Panc1 (cell line): ENCODE measurements around the gene EGR4. TPM values are rescaled to one million over a fixed set of nuclear protein-coding genes. Genes with fewer than 3 reads are reported as not detected.

Source experiments
- ATAC-seq: fragments of 200-7000 bp; cut with Tn5 transposase; 2 replicates; pipeline ENCODE4 v1.9.1; 2020; ENCODE audit warnings: mild to moderate bottlenecking, moderate library complexity
- Bru-seq: library from RNA; stranded (reverse); fragments of 400-500 nt; gene quantifications from one replicate; lab custom pipeline; 2021; lab: Mats Ljungman, UMichigan
- BruChase-seq, 2 experiments: library from RNA; stranded (reverse); fragments of 400-500 nt; gene quantifications; one replicate each; lab custom pipeline; 2021; lab: Mats Ljungman, UMichigan
- BruUV-seq: library from RNA; stranded (reverse); fragments of 400-500 nt; replicated peaks from 2 replicates; lab custom pipeline; 2021; lab: Mats Ljungman, UMichigan
- CTCF ChIA-PET: fragments of 300-600 bp; sonication (Branson Sonifier 250); formaldehyde crosslinking; loops from one replicate; lab custom pipeline; 2022; ENCODE audit warnings: antibody characterized with exemption; lab: Charles Lee
- POLR2A ChIA-PET: fragments of 300-600 bp; sonication (Branson Sonifier 250); formaldehyde crosslinking; loops from one replicate; lab custom pipeline; 2022; ENCODE audit warnings: antibody characterized with exemption; lab: Charles Lee
- DNase-seq: peaks from one replicate; pipeline ENCODE4 v3.0.0-alpha.2; 2010; ENCODE audit warnings: low read depth, low spot score
- H3K27ac ChIP-seq: 2 replicates; pipeline ENCODE4 v1.5.1; 2011; ENCODE audit warnings: mild to moderate bottlenecking, low read length, inconsistent platforms
- H3K27me3 ChIP-seq: fragments of 200-500 bp; sonication (Bioruptor generic); 2 replicates; pipeline ENCODE4 v1.6.0; 2014; ENCODE audit warnings: low read length, inconsistent platforms; ENCODE audit not compliant: control insufficient read depth, insufficient read depth
- H3K36me3 ChIP-seq: fragments of 200-500 bp; sonication (Bioruptor generic); 2 replicates; pipeline ENCODE4 v1.5.1; 2014; ENCODE audit warnings: inconsistent platforms, mild to moderate bottlenecking, low read length, moderate library complexity; ENCODE audit not compliant: control insufficient read depth, insufficient read depth
- H3K4me1 ChIP-seq: 2 replicates; pipeline ENCODE4 v1.5.1; 2011; ENCODE audit warnings: inconsistent platforms, mild to moderate bottlenecking, low read length, moderate library complexity; ENCODE audit not compliant: control insufficient read depth, insufficient read depth
- H3K4me3 ChIP-seq, 2 experiments: 2 replicates each; pipeline ENCODE4 v1.5.1; 2011 to 2012; ENCODE audit warnings: low read depth in 2 of 2, low read length in 2 of 2, mild to moderate bottlenecking in 2 of 2, inconsistent platforms in 1 of 2, moderate library complexity in 1 of 2
- H3K9me3 ChIP-seq: fragments of 200-500 bp; sonication (Bioruptor generic); 2 replicates; pipeline ENCODE4 v1.5.1; 2014; ENCODE audit warnings: low read depth, mild to moderate bottlenecking, inconsistent platforms, low read length, moderate library complexity; ENCODE audit not compliant: control insufficient read depth, insufficient read depth
- POLR2AphosphoS5 ChIP-seq: IDR thresholded peaks from 2 replicates; pipeline ENCODE4 v1.6.1; 2012; ENCODE audit warnings: mild to moderate bottlenecking, low read depth, low read length, moderate library complexity
- REST ChIP-seq, 2 experiments: IDR thresholded peaks; 2 replicates each; pipeline ENCODE4 v1.6.1; 2011 to 2012; ENCODE audit warnings: low read depth in 2 of 2, control low read depth in 1 of 2, low read length in 1 of 2, mild to moderate bottlenecking in 1 of 2, moderate library complexity in 1 of 2; ENCODE audit not compliant: insufficient read depth in 1 of 2
- SIN3A ChIP-seq: IDR thresholded peaks from 2 replicates; pipeline ENCODE4 v1.6.1; 2012; ENCODE audit warnings: low read depth, mild to moderate bottlenecking, low read length, moderate library complexity, borderline replicate concordance; ENCODE audit not compliant: insufficient read depth
- TCF7L2 ChIP-seq: IDR thresholded peaks from 2 replicates; pipeline ENCODE4 v1.6.1; 2011; ENCODE audit warnings: mild to moderate bottlenecking, low read depth, low read length, inconsistent platforms
- in situ Hi-C: cut with HindIII; loops from 2 replicates; pipeline ENCODE4 v1.10.0; 2016; ENCODE audit warnings: low sequenced_read_pairs, low pct_unique_long_range_greater_than_20kb
- intact Hi-C: fragments of 100-400 bp; cut with micrococcal nuclease; formaldehyde crosslinking; loops from one replicate; pipeline ENCODE4 v1.10.0; 2022; ENCODE audit not compliant: unreplicated experiment
- long read RNA-seq: library from polyadenylated mRNA; unstranded; transcript quantifications from one replicate; pipeline ENCODE4 v2.0.0, GENCODE V29; 2021; ENCODE audit not compliant: unreplicated experiment
- polyA plus RNA-seq: library from polyadenylated mRNA; unstranded; fragments of >200 nt; gene quantifications from one replicate; pipeline ENCODE4 v1.2.1, GENCODE V29; 2012; ENCODE audit warnings: missing spikeins; ENCODE audit not compliant: insufficient read length
- total RNA-seq: library from RNA; stranded (reverse); gene quantifications from one replicate; pipeline ENCODE4 v1.2.1, GENCODE V29; 2021; ENCODE audit not compliant: unreplicated experiment
- TF ChIP-seq, protein P1 (sequence below): fragments of 450-650 bp; IDR thresholded peaks from 2 replicates; pipeline ENCODE4 v1.5.1; 2017; ENCODE audit warnings: mild to moderate bottlenecking

Gene EGR4
- 0.08 TPM for total RNA-seq
- 0.42 TPM for polyA plus RNA-seq
- Bru-seq, nascent RNA = percentile 29 among the genes with signal in this experiment
- percentile 25 among the genes with signal in this experiment for BruChase-seq, experiment 1, labeled RNA remaining after a 2-hour chase
- BruChase-seq, experiment 2, labeled RNA remaining after a 6-hour chase = not detected
- long read RNA-seq = 0 reads

GRCh38 chr2:73293534-73294171 is at the start of gene EGR4:
Gene EGR4, minus strand, starts transcription at chr2:73293548. Its CDS starts 231 bp downstream, at chr2:73293317.
- 0 out of 2 replicates have a peak, but pooled peaks cover 2% of the 10 kb centered on the region for H3K4me1 ChIP-seq
- intact Hi-C loops (no loop called here), in situ Hi-C loops (loop anchor here (10.0 kb wide), 1 partner anchor 59 kb away; the partner anchor contains the start of genes CCT7 and PRADC1)
- ChIA-PET CTCF (interaction anchor here (0.6 kb wide), 1 partner anchor 73 kb away, joined by 4 read pairs; no protein-coding TSS in a partner anchor), POLR2A (interaction anchor here (0.6 kb wide), 1 partner anchor 254 kb away, joined by 6 read pairs; no protein-coding TSS in a partner anchor)
- H3K36me3 ChIP-seq = no peaks in the 10 kb centered on the region
- peak within 1 kb of the TSS; percentile 49 to 73 for H3K4me3 ChIP-seq
- TF ChIP-seq SIN3A (peak; percentile 63; the same call in 1 of the 2 replicates), REST (IDR thresholded peaks at IDR 0.05; ENCODE audit: insufficient read depth in 1 of 2, low read depth in 2 of 2, low read length in 1 of 2) (0 out of 4 replicates have a peak, but pooled peaks of 1 of the 2 experiments have one; percentile 46), TCF7L2 (no peak)
- DNase-seq (no peak), ATAC-seq (peak; percentile 89)
- no peaks in the 10 kb centered on the region for H3K9me3 ChIP-seq
- H3K27me3 ChIP-seq = peaks cover 49% of the 10 kb centered on the region
- no TSS peak for BruUV-seq
- H3K27ac ChIP-seq = no peak within 1 kb of the TSS

DNA sequence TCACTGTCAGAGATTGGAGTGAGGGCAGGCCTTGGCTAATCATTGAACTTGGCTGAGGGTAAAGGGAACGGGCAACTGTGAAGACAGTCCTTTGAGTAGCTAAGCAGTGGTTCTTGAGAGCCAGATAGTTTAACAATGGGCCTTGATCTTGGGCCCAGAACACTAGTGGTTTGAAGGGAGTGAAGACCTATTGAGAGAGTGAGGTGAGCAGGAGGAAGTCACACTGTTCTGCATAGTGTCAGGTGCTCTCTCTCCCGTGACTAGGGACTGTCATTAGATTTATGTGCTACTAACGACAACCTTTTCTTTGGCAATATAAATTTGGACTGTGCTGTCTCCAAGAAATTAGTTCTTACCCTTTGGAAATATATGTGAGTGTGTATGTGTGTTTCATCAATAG is 47.7 kb upstream of the EGR4 start:
- ATAC-seq = no peak
- no peaks in the 10 kb centered on the region for H3K9me3 ChIP-seq
- H3K4me1 ChIP-seq = no peaks in the 10 kb centered on the region
- intact Hi-C loops = no loop called here
- H3K27me3 ChIP-seq = peaks cover 12% of the 10 kb centered on the region; the same call in 1 of the 2 replicates
- BruUV-seq = no TSS peak
- H3K4me3 ChIP-seq = no peak overlapping the region
- no peak for DNase-seq
- TF ChIP-seq, protein P1, sequence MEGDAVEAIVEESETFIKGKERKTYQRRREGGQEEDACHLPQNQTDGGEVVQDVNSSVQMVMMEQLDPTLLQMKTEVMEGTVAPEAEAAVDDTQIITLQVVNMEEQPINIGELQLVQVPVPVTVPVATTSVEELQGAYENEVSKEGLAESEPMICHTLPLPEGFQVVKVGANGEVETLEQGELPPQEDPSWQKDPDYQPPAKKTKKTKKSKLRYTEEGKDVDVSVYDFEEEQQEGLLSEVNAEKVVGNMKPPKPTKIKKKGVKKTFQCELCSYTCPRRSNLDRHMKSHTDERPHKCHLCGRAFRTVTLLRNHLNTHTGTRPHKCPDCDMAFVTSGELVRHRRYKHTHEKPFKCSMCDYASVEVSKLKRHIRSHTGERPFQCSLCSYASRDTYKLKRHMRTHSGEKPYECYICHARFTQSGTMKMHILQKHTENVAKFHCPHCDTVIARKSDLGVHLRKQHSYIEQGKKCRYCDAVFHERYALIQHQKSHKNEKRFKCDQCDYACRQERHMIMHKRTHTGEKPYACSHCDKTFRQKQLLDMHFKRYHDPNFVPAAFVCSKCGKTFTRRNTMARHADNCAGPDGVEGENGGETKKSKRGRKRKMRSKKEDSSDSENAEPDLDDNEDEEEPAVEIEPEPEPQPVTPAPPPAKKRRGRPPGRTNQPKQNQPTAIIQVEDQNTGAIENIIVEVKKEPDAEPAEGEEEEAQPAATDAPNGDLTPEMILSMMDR = no peak
- TF ChIP-seq TCF7L2 (no peak), REST (IDR thresholded peaks at IDR 0.05; ENCODE audit: insufficient read depth in 1 of 2, low read depth in 2 of 2, low read length in 1 of 2) (no peak), POLR2AphosphoS5 (no peak), SIN3A (no peak)
- in situ Hi-C loops = no loop called here
- ChIA-PET POLR2A (no interaction called here), CTCF (no interaction called here)
- H3K27ac ChIP-seq = no peak overlapping the region
- H3K36me3 ChIP-seq = no peaks in the 10 kb centered on the region
